HK-2 (cell line): ENCODE data around the gene SFTA2.
A peak's percentile ranks its signal among the peaks of the same experiment; 100 is the strongest.
"Not testable (repeated sequence)": the region's sequence is repeated elsewhere in the genome, so short reads cannot be mapped to it uniquely, and the experiment has no call there.

Source experiments
- DNase-seq: peaks from one replicate; pipeline ENCODE4 v3.0.0-alpha.2; 2018; ENCODE audit not compliant: unreplicated experiment

SFTA2 gene

GRCh38 chr6:30942338-30943060 is 10.5 kb upstream of the SFTA2 start:
- DNase-seq, result peak; percentile 82

DNA sequence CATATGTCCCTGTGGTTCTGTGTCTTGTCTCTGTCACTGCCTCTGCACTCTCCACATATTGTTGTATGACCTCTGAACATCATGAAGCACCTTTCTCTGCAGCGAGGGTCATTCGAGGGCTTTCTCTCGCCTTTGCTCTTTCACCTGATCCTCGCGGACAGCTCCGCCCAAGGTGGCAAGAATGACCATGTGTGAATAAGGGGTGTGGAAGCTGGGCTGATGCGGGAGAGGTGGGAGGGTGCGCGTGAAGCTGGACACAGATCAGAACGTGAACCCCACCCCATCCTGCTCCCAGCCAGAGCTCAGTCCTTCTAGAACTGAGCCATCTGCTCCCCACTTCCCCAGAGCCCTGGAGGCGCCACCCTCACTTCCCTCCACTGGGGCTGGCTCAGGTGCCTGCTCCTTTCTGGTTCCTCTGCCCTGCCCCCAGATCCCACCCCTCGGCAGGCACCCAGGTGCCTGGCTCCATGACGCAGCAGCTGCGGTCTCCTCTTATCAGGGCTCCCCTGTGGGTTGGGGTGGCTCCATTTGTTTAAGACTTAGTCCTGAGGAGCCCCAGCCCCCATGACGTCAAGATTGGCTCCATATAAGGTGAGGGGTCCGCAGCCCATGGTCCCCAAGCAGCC is 8.5 kb upstream of the SFTA2 start, which contains the start of gene MUCL3:
Gene MUCL3 (plus strand): TSS at position 613 of the 626 bp plus-strand sequence. CDS start 27 bp downstream, outside the sequence.
- no peak for DNase-seq

GRCh38 chr6:30939473-30939872 is 7.5 kb upstream of the SFTA2 start:
- no peak for DNase-seq

- no peak for DNase-seq
These were observed 6.8 kb upstream of the SFTA2 start for GRCh38 chr6:30938730-30939129.

- no peak for DNase-seq
These were observed 5.3 kb upstream of the SFTA2 start for GRCh38 chr6:30937265-30937664.

GRCh38 chr6:30935018-30935417 is 3.0 kb upstream of the SFTA2 start:
- DNase-seq, result no peak

GRCh38 chr6:30932665-30933365 is 845 bp upstream of the SFTA2 start:
- no peak for DNase-seq

GRCh38 chr6:30931272-30931671 is 698 bp downstream of the SFTA2 start:
- DNase-seq, result no peak

DNA sequence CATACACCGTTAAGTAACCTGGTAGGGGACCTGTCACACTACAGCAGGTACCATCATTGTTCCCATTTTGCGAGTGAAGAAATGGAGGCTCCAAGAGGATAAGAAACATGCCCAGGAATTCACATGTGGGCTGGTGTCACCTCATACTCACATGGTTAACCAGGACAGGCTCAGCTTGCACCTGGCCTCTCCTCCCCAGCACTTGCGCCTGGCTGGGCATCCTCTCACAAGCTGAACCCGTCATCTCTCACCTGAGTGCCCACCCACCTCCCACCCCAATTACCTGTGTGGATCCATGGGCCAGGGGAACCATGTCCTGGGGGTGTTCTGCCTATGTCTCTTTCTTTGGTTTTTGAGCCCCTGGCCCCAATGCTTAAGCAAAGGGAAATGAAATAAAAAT is 1.5 kb downstream of the SFTA2 start:
- DNase-seq, result no peak

DNA sequence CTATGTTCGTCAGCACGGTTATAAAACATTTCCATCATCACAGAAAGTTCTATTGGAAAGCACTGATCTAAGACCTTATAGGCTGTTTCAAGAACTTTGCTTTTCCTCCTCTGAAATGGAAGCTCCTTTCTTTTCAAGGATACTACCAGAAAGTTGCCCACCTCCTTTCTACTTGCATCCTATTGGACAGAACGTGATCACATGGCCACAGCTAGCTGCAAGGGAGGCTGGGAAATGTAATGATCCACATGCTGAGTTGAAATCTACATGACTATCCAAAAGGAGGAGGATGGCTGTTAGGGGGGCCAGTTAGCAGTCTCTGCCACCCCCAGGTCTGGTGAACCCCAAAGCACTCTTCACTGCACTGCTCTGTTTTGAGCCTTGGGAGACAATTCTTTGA is 3.3 kb downstream of the SFTA2 start:
- DNase-seq, result no peak

- DNase-seq, result not testable (repeated sequence)
These were observed 4.9 kb downstream of the SFTA2 start for GRCh38 chr6:30927080-30927479.

- DNase-seq, result peak; percentile 68
These were observed 5.3 kb downstream of the SFTA2 start for GRCh38 chr6:30926644-30927043.

GRCh38 chr6:30924040-30924627 is 7.8 kb downstream of the SFTA2 start:
- DNase-seq, result not testable (repeated sequence)

- DNase-seq, result no peak
These were observed 9.5 kb downstream of the SFTA2 start for GRCh38 chr6:30922447-30922852.

DNA sequence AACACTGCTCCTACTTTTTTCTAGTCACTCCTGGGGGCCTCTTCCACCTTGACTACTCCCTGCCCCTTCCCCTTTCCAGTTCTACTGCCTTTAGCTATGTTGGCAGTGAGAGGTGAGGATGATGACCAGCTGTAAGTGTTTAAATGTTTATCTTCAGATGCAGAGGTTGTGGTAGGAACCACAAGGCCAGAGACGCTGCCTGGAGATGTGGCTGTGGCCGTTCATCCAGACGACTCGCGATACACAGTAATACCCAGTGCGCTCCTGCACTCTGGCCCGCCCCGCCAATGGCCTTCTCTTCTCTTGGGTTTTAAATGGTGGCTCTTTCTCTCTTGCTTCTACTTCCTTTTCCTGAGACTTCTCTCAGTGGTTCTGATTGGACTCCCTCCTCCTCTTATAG is 13.3 kb downstream of the SFTA2 start:
- DNase-seq, result no peak

DNA sequence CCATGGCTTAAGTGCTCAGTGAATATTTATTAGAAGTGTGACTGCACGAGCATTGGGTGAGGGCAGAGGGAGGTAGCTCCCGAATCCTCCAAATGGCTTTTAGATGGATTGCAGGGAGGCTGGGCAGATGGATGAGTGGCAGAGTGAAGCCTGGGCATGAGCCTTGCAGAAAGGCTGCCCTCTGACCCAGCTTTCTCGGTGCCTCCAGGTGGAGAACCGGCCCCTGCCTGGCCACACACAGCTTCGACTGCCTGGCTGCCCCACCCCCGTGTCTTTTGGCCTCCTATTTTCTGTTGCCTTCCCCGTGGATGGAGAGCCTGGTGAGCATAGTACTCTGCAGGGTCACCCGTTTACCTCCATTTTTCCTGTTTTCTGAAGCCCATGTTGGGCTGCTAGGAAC is 14.5 kb downstream of the SFTA2 start:
- DNase-seq, result no peak

DNA sequence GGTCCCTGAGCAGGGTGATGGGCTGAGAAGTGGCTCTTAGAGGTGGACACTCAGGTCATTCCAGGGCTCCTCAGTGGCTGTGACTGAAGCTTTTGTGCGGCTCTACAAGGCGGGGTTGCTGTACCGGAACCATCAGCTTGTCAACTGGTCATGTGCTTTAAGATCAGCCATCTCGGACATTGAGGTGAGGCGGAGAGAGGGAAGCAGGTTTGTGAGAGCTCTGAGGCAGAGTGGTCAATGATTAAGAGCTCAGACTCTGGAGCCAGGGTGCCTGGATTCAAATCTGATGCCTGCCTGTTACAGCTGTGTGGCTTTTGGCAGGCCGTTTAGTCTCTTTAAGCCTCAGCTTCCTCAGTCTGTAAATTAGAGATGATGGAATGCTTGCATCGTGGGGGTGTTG is 14.9 kb downstream of the SFTA2 start:
- DNase-seq, result no peak

DNA sequence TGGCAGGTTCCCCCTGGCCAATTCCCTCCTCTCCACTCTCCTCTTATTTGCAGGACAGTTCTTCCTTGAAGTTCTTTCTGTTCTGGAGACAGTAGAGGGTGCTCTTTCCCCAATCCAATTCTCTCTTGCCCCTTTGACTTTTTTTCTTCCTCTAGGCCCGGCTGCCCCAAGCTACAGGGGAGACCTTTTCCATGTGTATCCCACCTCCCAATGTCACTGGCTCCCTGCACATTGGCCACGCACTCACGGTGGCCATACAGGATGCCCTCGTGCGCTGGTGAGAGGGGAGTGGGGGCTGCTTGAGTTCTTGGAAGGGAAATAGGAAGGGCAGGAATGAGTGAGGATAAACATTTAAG is 16.4 kb downstream of the SFTA2 start:
- no peak for DNase-seq

DNA sequence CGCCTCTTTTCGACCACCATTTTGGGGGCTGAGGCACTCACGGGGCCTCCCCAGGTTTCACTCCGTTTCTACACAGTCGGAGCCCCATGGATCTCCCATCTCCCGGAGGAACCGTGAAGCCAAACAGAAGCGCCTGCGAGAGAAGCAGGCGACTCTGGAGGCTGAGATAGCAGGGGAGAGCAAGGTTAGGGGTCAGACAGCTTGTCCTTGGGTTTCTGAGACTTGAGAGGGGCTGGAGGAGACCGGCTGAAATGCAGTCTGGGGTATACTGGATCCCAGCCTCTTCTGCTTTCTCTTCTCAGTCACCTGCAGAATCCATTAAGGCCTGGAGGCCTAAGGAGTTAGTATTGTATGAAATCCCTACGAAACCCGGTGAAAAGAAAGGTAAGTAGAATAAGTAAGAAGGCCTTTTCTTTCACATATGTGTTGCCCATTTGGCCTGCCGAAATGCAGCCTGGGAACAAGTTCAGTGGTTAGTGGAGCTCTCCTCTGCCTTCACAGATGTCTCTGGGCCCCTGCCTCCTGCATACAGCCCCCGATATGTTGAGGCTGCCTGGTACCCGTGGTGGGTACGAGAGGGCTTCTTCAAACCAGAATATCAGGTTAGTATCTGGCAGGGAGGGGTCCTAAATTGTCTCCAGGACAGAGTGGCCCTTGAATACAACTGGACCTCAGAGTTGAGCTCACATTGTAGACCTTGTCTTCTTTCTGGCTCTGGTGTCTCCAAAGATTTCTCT is 16.9 kb downstream of the SFTA2 start:
- no peak for DNase-seq

DNA sequence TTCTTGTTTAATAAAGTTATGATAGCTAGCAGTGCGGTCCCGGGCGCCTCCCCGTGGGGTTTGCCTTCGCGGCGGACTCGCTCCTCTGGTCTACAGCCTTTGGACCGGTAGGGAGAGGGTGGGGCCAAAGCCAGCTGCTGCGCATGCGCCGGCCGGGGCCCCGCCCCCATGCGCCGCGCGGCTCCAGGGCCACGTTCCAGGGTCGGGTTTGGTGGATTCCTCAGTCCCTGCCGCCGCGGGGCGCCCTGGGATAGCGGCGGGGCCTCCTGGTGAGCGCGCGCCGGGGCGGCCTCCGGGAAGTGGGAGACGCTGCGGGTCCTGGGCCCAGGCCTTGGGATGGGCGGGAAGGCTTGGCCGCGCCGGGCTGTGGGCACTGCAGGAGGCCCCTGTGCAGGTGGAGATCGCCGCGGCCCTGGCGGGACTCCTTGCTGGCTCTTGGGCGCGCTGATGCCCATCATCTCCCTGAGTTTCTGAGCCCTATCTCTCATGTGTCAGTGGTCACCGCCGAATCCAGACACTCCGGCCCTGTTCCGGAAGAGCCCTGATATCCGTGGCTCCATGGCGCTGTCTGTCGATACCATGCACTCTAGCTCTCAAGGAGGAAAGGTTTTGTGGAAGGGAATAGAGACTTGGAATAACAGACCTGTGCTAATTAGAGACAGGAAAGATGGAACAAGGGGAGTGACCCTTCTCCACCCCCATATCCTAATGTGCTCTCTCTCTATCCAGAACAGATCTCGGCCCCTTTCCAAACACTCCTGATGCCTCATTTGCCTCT is 17.7 kb downstream of the SFTA2 start, which contains the start of gene VARS2:
Gene VARS2 (plus strand): TSS at position 163 of the 778 bp plus-strand sequence. CDS start 599 bp downstream, at position 762.
- peak; percentile 92 for DNase-seq

DNA sequence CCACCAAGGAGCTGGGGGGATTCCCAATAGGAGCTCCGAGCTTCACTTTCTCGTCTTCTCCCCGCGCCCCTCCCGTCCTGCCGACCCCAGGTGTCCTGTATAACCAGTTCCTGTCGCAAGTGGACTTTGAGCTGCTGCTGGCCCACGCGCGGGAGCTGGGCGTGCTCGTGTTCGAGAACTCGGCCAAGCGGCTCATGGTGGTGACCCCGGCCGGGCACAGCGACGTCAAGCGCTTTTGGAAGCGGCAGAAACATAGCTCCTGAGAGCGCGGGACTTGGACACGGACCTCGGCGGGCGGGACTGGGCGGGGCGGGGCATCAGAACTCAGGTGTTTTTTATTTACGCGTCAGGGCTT is 18.3 kb downstream of the SFTA2 start:
- no peak for DNase-seq
